Tibial nerve (tissue), 4 donors: ENCODE measurements around the gene NACC1. TPM values are rescaled to one million over a fixed set of nuclear protein-coding genes. Genes with fewer than 3 reads are reported as not detected.

Experiments used
- DNase-seq, 2 donors: peaks; one replicate each; pipeline ENCODE4 v3.0.0-alpha.2; 2019; ENCODE audit warnings: low spot score in 2 of 2
- H3K27ac ChIP-seq, 4 donors: fragments of 200-600 bp; sonication (generic) in 3 of 4; one replicate each; pipeline ENCODE4 v1.5.1; 2017 to 2019; ENCODE audit warnings: mild to moderate bottlenecking in 1 of 4
- H3K27me3 ChIP-seq, 2 donors: fragments of 200-600 bp; sonication (generic) in 1 of 2; one replicate each; pipeline versions ENCODE4 v1.5.1 to v1.6.0; 2017 to 2019
- H3K36me3 ChIP-seq, 3 donors: fragments of 200-600 bp; sonication (generic); one replicate each; pipeline ENCODE4 v1.5.1; 2018 to 2019
- H3K4me1 ChIP-seq, 4 donors: fragments of 200-600 bp; sonication (generic) in 3 of 4; one replicate each; pipeline ENCODE4 v1.5.1; 2017 to 2019
- H3K4me3 ChIP-seq, 4 donors: fragments of 200-600 bp; sonication (generic) in 3 of 4; one replicate each; pipeline ENCODE4 v1.5.1; 2017 to 2019; ENCODE audit warnings: mild to moderate bottlenecking in 1 of 4, moderate library complexity in 1 of 4
- H3K9me3 ChIP-seq, 4 donors: fragments of 200-600 bp; sonication (generic) in 3 of 4; one replicate each; pipeline ENCODE4 v1.5.1; 2017 to 2019
- EP300 ChIP-seq, 2 donors: sonication (generic); formaldehyde crosslinking; IDR thresholded peaks; one replicate each; pipeline ENCODE4 v1.6.1; 2017; ENCODE audit warnings: antibody characterized with exemption in 2 of 2, mild to moderate bottlenecking in 1 of 2
- POLR2A ChIP-seq, 2 donors: fragments of 450-650 bp; IDR thresholded peaks; one replicate each; pipeline ENCODE4 v1.6.1; 2017; ENCODE audit warnings: antibody characterized with exemption in 2 of 2, mild to moderate bottlenecking in 2 of 2, moderate library complexity in 2 of 2
- WGBS, 2 donors: methylation state at CpG; one replicate each; pipeline ENCODE4 v1.1.5; 2018; 5-methylcytosine and 5-hydroxymethylcytosine counted together
- total RNA-seq, 4 donors: library from RNA; depleted of rRNA; stranded (reverse); fragments of >200 nt; gene quantifications; one replicate each; pipeline ENCODE4 v1.1.0, GENCODE V29; 2016
- TF ChIP-seq, protein P1 (sequence below), 5 experiments: fragments of 200-600 bp in 3 of 5; fragments of 450-650 bp in 2 of 5; sonication (generic) in 3 of 5; IDR thresholded peaks; one replicate each; pipeline ENCODE4 v1.5.1; 2016 to 2019; ENCODE audit warnings: antibody characterized with exemption in 5 of 5, mild to moderate bottlenecking in 3 of 5, moderate library complexity in 2 of 5

The NACC1 gene
- total RNA-seq, 4 donors from 2014 or later: 15.3 to 37.1 (median 25.8) TPM

DNA sequence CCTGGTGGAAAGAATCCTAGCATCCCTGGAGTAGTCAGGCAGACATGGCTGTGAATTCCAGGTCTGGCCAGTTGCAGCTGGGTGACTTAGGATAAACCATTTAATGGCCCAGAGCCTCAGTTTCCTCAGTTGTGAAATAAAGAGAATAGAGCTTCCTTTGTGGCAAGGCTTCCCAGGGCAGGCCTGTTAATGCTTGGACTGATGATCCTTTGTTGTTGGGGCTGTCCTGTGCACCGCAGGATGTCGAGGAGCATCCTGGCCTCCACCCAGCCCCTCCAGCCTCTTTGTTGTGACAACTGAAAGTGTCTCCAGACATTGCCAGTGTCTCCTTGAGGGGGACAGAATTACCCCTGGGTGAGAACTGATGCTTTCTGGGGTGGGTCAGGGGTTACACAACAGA, 31.7 kb upstream of the NACC1 start:
- H3K4me3 ChIP-seq: no peak overlapping the region
- DNase-seq: no peak
- no peaks in the 10 kb centered on the region for H3K9me3 ChIP-seq
- H3K36me3 ChIP-seq: peaks cover 0 to 70% (median 0%) of the 10 kb centered on the region in 3 donors
- TF ChIP-seq EP300 (IDR thresholded peaks at IDR 0.05) (no peak), POLR2A (IDR thresholded peaks at IDR 0.05) (no peak)
- TF ChIP-seq, protein P1, sequence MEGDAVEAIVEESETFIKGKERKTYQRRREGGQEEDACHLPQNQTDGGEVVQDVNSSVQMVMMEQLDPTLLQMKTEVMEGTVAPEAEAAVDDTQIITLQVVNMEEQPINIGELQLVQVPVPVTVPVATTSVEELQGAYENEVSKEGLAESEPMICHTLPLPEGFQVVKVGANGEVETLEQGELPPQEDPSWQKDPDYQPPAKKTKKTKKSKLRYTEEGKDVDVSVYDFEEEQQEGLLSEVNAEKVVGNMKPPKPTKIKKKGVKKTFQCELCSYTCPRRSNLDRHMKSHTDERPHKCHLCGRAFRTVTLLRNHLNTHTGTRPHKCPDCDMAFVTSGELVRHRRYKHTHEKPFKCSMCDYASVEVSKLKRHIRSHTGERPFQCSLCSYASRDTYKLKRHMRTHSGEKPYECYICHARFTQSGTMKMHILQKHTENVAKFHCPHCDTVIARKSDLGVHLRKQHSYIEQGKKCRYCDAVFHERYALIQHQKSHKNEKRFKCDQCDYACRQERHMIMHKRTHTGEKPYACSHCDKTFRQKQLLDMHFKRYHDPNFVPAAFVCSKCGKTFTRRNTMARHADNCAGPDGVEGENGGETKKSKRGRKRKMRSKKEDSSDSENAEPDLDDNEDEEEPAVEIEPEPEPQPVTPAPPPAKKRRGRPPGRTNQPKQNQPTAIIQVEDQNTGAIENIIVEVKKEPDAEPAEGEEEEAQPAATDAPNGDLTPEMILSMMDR (IDR thresholded peaks at IDR 0.05): no peak
- WGBS, 2 donors: 46% methylated on average over 2 of the region's 2 CpGs; no CpG with 5 or more reads in 1 of the 2 donors
- peak overlapping the region in 1 of 4 donors; percentile 46 for H3K27ac ChIP-seq
- H3K27me3 ChIP-seq: no peaks in the 10 kb centered on the region
- H3K4me1 ChIP-seq: peaks cover 0 to 64% (median 25%) of the 10 kb centered on the region in 4 donors

DNA sequence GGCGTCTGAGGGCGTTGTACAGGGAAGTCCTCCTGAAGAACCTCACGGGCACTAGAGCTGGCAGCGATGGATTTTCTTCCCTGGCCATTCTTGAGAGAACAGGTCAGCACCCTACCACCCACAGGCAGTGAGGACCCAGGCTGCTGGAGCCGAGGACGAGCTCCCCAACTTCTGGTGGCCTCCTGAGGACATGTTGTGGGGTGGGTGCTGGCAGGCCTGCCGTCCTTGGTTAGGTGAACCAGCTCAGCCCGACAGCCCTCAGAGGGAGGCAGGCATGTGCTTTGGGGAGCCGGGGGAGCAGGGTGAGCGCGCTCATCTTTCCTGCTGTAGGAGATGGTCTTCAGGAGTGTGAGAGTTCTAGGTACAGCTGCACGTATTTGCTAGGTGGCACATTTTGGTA, 30.8 kb upstream of the NACC1 start:
- Histone ChIP-seq H3K27me3 (no peaks in the 10 kb centered on the region), H3K36me3 (peaks cover 0 to 61% (median 0%) of the 10 kb centered on the region in 3 donors), H3K9me3 (no peaks in the 10 kb centered on the region), H3K27ac (no peak overlapping the region), H3K4me1 (peaks cover 0 to 64% (median 26%) of the 10 kb centered on the region in 4 donors), H3K4me3 (no peak overlapping the region)
- WGBS, 2 donors: 79 to 88% methylated on average over 10 to 12 of the region's 12 CpGs
- DNase-seq: no peak
- TF ChIP-seq EP300 (IDR thresholded peaks at IDR 0.05): no peak
- TF ChIP-seq, protein P1 (IDR thresholded peaks at IDR 0.05): no peak
- no peak for TF ChIP-seq POLR2A (IDR thresholded peaks at IDR 0.05)

DNA sequence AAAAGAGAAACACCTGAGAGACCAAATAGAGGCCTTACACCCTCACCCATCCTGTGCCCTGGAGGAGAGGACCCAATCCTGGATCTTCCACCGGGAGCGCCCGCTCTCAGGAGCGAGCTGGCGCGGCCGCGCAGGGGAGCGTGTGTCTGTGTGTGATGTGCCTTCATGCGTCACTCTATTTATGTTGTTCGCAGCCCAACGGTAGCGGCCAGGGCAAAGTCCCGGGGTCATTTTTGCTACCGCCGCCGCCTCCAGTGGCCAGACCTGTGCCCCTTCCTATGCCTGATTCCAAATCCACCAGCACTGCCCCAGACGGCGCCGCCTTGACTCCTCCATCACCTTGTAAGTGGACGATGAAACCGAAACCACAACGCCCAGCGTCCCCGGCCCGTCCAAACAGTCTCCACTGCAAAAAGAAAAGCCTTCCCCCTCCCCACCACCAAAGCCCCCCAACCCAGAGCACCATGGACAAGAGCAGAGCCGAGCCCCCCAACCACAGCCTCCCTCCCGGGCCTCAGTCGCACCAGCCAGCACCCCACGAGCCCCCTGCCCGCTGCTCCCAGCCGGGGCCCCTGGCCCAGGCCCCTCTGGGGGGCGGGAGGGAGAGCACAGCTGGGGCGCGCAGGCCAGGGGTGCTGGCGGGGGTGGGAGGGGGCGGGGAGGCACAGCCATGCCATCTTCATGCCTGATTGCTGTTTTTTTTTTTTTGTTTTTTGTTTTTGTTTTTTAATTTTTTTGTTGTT, 30.1 kb upstream of the NACC1 start:
- H3K4me3 ChIP-seq: no peak overlapping the region
- no peaks in the 10 kb centered on the region for H3K9me3 ChIP-seq
- peak overlapping the region in 1 of 4 donors; percentile 17 for H3K27ac ChIP-seq
- 85 to 88% methylated on average over 37 of the region's 37 CpGs for WGBS, 2 donors
- no peaks in the 10 kb centered on the region for H3K27me3 ChIP-seq
- peaks cover 0 to 60% (median 0%) of the 10 kb centered on the region in 3 donors for H3K36me3 ChIP-seq
- peaks cover 0 to 64% (median 30%) of the 10 kb centered on the region in 4 donors for H3K4me1 ChIP-seq
- TF ChIP-seq, protein P1 (IDR thresholded peaks at IDR 0.05): no peak
- TF ChIP-seq POLR2A (IDR thresholded peaks at IDR 0.05): no peak
- no peak for TF ChIP-seq EP300 (IDR thresholded peaks at IDR 0.05)
- DNase-seq: no peak

DNA sequence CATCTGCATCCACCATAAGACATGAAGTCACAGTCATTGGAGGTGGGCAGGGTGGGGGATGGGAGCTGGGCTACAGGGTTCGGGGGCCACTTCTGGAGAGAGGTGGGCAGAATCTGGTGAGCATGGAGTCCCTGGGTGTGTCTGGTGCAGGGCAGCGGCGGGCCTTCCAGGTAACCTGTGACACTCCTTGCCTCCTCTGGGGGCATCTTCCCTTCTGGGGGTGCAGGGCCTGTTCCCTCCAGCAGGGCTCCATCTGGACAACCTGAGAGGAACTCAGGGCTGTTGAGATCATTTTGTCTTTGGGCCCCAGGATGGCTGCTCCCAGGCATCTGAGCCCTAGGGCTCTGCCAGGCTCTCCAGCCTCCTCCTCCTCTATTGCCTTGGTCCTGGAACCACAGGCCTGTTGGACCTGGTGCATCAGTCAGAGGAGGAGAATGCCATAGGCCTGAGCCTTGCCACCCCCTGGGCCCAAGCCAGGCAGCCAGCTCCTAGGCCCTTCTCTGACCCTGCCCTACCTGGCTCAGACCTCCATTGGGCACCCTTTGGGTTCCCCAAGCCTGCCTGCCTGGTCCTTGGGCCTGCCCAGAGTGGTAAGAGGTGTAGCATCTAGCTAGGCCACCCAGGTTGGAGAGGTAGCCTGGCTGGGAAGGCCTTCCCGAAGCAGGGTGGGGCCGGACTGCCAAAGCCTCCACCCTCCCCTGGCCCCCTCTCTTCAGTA, 28.8 kb upstream of the NACC1 start:
- Histone ChIP-seq H3K36me3 (peaks cover 0 to 46% (median 0%) of the 10 kb centered on the region in 3 donors), H3K27ac (peak overlapping the region in 3 of 4 donors; percentile 21 to 88 (median 88)), H3K4me3 (no peak overlapping the region), H3K27me3 (no peaks in the 10 kb centered on the region), H3K9me3 (no peaks in the 10 kb centered on the region), H3K4me1 (peaks cover 0 to 67% (median 41%) of the 10 kb centered on the region in 4 donors)
- TF ChIP-seq, protein P1 (IDR thresholded peaks at IDR 0.05): peak in 1 of 5 experiments; percentile 31
- TF ChIP-seq POLR2A (IDR thresholded peaks at IDR 0.05) (no peak), EP300 (IDR thresholded peaks at IDR 0.05) (no peak)
- 81 to 88% methylated on average over 4 to 5 of the region's 5 CpGs for WGBS, 2 donors
- no peak for DNase-seq
